IPS DF 4.7 (cell line): ENCODE measurements around the gene EPS8.
A peak's percentile ranks its signal among the peaks of the same experiment; 100 is the strongest.

Experiments
- DNase-seq: peaks from one replicate; pipeline ENCODE4 v3.0.0-alpha.2; 2013; ENCODE audit warnings: low spot score; ENCODE audit errors: extremely low read depth

The EPS8 gene

DNA sequence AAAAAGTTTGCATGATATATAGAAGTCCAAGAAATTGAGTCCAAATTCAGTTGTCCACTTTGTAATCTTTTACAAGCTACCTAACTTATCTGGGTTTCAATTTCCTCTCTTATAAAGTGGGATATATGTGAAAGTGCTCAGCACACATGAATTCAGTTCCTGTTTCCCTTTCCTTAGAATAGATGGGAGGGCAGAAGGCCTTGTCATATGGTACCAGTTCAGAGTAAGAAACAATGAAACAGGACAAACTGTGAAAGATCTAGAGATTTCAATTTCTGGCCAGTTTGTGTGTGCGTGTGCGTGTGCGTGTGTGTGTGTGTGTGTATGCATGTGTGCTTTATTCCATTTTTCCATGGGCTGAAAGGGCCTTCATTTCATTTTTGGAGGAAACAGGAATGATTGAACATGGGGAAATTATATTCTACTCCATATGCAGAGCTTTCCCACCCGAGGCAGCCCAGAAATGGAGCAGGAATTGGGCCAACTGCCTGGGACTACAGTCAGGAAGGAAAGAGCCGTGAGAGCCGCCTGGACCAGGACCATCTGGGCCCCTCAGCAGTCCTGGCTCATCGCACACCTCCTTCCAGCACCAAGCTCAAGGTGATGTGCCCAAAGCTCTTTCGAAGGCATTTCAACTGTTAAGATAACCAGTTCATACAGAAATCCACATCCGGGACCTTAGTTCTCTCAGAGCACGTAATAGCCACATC lies 183.2 kb downstream of the EPS8 start:
- no peak for DNase-seq

DNA sequence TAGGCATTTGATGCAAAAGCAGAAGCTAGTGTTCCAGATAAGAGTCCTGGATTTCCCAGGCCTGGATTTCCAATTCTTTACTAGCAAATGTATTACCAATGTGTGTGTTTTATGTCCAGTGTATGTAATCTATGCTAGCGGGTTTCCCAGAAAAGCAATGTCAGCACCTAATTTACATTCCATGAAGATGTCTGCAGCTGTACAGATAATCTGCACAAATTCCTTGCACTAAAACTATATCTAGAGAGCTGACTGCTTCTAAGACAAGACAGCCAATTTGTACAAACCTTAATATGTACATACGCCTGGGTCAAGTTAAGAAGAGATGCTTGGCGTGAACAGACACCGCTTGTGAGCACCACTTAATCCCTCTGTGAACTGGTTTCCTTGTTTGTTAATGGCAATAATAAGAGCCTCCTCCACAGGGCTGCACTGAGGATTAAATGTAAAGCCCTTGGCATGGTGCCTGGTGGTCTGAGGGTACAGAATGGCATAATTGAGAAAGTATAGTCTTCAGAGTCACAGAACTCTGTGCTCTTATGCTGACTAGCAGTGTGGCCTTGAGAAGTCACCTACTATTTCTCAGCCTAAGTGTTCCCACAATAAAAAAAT lies 185.6 kb downstream of the EPS8 start:
- no peak for DNase-seq

DNA sequence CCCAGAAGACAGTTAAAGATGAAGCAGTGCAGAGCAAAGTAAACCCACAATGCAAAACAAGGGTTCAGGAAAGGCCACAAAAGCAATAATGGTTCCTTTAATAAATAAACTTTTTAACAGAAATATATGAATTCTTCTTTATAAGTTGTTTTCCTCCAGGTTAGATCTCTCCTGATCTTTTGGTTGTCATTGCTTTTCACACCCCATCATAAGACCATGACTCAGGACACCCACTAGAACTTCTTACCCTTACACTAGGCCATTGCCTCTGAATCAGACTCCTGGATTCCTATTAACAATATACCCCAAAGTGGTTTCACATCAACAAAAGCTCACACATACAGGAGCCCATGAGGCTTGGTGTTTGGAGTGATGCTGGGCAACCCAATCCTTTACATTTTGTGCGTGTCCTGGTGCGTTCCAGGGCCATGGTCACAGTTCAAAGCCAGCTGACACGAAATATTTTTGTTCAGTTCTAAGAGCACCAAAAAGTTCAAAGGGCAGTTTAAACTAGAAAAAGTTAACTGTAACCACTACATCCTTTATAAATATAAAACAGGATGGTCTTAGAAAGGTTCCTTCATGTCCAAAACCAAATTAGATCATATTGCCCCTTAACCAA lies 187.0 kb downstream of the EPS8 start:
- DNase-seq = no peak

DNA sequence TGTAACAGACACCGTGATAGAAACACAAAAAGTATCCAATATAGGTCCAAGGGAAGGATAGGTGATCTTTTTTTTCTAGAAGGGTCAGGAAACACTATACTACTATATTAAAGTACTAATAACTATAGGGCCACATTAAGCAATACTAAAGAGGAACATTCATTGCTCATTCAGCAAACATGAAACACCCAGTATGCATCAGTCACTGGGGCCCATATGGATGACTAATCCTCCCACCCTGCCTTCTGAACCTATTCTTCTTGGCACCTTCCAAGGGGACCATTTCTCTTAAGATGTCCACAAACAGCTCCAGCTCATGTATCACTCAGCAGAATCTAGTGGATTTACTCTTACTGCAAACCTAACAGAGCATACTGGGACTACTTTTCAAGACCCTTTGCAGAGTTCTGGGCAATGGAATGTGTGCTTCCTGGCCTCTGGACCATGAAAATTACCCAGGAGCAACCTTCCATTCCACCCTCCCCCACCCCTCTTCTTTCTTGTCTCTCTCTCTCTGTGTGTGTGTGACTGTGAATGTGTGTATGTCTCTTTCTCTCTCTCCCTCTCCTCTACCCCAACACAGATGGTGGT lies 187.9 kb downstream of the EPS8 start:
- no peak for DNase-seq

DNA sequence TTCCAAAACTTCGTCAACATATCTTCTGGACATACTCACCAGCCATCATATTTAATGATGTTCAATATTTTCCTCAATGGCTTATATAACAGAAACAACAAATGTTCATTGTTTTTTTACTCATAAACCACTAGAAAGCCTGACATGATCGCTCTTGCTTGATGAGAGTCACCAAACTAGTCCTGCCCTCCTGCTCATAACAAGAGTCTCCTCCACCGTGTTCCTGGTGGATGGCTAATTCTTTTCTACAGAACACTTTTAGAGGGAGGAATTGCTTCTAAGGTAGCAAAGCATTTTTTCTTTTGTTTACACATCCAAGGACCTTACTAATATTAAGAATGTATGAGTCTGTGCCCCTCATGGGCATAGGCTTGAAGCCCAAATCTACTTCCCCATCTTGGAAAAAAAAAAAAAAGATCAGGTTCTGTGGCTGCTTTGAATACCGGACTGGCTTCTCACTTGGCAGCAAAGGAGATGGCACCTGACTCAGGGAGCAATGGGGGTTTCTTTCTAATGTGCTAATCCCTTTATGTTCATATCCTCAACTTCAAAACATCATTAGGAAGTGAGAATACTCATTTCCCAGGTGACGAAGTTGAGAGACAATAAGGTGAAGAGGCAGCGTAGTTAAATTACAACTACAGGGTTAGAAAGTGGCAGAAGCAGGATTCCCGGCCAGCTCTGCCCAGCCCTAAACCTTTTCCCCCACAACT lies 188.8 kb downstream of the EPS8 start:
- DNase-seq = no peak

DNA sequence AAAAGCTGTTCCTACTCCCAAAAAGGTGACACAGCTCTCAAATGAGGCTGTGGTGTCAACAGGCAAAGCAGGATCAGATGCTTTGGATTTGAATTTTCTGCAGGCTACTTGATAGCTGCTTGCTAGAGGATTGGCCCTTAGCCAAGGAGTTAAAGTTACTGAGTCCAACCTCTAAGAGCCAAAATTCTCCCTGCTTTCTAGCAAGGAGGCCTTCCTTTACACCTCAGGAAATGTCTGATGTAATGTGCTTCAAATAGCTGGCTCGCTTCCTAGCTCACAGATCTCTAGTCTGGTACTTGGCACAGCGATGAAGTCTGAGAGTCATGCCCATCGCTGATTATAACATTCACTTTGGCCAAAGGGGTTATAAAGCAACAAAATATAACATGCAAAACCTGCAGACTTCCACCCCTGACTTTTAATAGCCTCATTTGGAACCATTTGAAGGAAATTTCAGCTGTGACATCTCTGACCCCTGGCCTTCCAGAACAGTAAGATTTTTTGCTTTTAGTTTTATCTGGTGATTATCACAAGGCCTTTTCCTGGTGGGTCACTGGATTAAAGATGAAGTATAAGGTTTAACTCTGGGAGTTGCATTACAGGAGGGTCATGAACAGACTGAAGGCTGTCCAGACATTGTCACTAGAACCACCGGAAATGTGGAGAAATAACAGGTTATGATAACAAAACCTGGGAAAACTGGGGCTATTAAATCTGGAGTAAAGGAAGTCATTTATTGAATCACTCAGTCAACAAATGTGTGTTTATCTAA lies 189.7 kb downstream of the EPS8 start:
- no peak for DNase-seq

DNA sequence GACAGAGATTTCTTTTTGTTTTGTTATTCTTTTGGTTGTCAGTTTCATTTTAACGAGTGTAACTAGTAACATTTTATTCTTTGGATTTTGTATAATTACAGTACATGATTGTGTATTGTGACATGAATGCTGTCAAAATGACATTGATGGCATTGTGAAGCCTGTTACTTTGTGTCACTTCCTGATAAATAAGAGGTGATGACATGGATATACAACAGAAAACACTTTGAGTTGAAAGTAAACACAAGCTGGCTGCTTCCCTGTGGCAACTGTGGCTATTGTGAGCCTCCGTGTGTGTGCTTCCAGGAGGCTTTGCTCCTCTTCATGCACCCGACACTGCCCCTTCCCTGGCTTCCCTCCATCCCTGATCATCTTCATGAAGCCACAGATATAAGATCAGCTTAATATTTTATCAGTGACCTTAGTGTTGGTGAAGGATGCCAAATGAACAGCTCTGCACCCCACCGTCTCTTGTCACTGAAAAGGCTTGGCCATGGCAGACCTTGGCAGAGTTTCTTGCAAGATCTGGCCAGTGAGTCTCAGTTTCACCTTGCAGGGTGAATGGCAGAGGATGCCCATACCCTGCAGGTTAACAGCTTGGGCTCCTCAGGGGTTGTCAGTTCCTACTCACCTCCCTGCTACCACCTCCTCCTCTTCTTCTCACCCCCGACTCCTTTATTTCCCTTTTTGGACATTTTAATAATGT lies 191.9 kb downstream of the EPS8 start:
- no peak for DNase-seq

DNA sequence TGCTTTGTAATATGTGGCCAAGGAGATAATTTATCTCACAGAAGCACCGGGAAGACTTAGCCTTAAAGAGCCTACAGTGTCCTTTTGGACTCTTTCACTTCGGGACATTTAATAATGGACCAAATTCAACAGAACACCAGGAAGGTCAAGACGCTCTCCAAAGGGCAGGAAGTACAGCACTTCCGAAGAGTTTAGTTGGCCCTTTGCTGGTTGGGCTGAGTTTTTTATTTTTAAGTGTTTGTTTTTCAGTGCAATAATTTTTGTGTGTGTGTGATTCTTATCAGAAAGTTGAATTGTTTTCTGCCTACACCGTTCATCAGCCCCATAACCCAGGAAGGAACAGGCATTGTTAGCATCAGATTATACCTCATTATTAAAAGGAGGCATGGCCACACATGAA lies 193.0 kb downstream of the EPS8 start:
- DNase-seq = no peak

DNA sequence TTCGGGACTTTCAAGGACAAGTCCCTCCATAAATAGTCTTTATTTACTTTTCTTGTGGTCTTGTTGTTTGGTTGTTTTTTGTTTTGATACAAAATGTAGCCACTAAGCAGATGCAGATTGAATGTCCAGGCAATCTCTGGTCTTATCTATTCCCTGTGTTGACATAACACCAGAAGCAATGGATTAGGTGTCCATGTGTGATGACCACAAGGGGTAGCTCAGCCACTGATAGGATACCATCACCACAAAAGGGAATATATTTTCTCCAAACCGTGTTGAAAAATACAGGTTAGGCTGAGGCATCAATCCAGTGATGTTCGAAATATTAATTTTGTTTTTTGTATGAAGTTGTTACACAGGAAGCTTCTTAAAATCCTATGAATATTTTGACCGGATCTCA lies 196.3 kb downstream of the EPS8 start:
- no peak for DNase-seq

DNA sequence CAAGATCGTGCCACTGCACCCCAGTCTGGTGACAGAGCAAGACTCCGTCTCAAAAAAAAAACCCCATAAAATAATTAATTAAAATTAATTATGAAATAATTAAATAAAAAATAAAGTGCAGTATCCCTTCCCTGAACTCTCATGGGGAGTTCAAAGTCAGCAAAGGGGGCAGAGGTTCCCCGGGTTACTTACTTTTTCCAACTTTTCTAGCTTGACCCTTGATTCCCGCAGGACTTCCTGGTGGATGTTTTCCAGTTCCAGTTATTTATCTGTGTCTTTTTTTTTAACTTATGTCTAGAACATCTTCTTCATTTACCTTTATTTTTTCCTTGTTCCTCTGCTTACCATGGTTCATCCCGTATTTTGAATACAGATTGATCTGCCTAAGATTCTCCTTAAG lies 197.4 kb downstream of the EPS8 start:
- no peak for DNase-seq

DNA sequence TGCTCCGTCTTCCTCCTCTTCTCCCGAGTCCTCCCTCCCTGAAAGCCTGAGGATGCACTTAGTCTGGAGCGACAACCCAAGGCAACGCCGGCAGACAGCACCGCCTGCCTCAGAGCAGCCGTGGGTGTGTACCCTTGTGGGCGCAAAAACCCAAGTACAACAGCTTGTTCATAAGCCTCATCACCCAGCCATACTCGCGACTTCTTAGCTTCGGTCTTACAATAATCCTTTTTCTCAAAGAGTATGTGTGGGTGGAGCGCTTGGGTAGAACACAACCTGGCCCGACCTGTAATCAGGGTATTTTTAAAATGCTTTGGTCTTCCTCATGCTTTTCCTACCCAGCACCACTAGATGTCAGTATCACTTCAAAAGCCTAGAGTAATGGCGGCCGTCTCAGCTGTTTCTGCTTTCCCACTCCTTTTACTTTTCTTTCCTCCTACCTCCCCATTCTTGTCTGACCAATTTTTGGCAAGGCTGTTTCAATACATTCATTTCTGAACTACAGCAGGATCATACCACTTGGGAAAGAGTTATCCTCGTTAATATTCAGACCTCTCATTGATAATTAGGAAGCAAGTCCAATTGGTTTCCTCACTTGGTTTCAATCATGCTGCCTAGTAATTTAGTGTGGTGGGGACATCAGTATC lies 198.9 kb downstream of the EPS8 start:
- DNase-seq = peak; percentile 30

DNA sequence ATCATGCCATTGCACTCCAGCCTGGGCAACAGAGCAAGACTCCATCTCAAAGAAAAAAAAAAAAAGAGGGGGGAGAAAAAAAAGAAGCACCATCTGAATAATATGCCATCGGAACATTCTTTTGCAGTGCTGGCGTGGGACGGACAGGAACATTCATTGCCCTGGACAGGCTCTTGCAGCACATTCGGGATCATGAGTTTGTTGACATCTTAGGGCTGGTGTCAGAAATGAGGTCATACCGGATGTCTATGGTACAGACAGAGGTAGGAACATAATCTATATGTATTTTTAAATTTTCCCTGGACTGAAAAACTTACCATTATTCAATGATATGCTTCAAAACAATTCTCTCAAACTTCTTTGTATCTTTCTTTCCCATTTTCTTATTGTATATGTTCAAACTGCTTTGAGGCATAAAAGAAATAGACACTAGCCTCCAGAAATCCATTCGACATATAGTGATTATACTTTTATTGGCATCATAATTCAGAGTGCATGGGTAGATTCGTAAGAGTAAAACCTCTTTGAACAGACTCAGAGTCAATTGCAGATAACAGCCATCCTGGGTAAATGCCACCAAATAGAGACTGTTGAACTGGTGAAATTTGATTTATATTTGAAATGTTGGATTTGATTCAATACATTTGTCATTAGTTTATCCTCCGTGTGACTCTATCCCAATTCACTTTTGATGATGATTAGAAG lies 199.7 kb downstream of the EPS8 start:
- DNase-seq = no peak

DNA sequence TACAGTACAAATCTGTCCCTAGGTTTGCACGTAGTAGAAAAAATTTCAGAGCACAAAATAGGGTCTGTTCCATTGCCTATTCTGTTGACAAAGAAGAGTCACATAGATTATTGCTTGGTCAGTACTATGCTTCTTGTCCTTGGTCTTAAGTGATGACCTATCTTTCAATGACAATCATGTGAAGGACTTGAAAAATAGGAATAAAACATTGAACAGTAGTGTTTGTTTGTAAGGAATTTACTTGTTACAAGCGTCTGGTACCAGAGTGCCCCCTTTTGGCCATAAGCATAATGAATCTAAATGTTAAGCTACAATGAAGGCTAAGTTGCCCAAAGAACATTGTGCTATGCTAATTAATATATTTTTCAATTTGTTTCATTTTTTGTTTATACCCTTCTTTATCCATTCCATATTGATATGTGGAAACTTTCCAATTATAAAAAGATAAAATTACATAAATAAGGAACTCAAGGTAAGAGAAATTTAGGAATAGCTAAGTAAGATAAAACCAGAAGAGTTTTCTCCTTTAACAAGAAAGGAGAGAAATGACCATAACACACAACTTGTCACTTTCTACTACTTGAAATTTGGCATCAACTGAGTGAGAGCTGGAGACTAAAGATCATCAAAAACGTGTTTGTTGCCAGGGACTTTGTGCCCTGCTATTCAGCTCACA lies 204.7 kb downstream of the EPS8 start:
- peak; percentile 16 for DNase-seq

DNA sequence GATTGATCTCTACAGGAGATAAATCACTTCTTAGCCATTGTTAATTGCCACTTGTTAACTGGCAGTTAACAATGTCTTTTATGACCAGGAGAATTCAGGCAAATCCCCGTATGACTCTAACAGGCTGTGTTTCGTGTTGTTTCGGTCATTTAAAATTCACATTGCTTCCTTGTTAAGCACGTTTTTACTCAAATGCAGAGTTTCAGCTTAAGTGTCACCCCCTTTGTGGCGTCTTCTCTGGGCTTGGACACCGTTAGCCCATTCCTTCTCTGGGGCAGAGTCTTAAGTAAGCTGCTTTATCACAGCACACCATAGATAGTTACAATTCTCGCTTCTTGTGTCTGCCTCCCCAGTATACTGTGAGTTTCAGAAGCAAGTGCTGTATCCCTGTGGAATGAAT lies 205.4 kb downstream of the EPS8 start:
- DNase-seq = no peak

DNA sequence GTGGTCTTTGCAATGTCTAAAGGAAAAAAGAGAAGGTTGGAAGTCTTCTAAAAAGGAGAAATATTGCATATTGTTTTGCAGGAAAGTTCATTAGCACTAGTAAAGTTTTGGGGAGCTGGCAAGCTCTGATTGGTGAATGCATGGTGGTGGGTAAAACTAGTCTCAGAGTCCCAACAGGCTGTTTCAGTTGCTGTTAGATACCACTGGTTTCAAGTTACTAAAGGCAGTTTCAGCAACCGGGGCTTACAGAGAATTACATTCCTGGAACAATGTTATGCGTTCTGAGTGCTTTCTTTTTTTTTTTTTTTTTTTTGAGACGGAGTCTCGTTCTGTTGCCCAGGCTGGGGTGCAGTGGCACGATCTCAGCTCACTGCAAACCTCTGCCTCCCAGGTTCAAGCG lies 208.2 kb downstream of the EPS8 start:
- DNase-seq = no peak

DNA sequence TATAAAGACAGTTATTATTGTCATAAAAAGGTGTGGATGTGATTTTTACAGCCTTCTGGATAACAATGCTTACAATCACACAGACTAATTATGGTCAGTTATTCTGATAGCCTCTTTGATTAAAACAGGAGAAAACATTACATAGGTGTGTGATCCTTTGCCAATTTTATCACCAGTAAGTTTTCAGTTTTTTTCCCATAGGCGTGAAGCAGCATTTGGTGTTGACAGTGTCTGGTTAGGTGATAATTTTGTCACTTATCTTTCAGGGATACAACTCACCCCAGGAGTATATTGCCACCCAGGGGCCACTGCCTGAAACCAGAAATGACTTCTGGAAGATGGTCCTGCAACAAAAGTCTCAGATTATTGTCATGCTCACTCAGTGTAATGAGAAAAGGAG lies 208.8 kb downstream of the EPS8 start:
- no peak for DNase-seq

DNA sequence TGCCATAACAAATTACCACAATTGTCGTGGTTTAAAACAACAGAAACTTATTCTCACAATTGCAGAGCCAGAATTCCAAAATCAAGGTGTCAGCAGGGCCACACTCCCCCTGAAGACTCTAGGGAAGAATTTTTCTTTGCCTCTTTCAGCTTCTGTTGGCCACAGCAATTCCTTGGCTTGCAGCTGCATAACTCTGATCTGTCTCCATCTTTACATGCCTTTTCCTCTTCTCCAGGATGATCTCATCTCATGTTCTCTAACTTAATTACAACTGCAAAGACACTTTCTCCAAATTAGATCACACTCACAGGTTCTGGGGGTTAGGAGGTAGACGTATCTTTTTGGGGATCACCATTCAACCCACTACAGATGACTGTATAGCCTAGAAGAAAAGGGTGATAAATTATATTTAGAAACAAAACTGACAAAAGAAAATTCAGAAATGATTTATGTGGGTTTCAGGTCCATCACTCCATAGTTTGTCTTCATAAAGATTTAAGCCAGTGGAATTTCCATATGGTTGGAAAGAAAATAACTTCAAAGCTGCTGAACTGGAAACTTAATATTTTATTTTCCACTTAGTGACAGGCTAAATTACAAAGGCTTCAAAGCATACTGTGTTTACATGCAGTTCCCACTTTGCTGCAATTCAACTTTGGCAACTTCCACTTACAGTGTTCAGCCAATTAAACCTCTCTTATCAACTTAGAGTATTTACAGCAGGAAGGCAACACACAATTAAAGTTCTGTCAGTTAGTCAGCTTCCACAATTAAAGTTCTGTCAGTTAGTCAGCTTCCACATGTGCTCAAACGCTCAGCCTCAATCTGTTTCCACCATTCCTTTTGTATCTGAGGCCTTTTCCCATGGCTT lies 213.3 kb downstream of the EPS8 start:
- no peak for DNase-seq

DNA sequence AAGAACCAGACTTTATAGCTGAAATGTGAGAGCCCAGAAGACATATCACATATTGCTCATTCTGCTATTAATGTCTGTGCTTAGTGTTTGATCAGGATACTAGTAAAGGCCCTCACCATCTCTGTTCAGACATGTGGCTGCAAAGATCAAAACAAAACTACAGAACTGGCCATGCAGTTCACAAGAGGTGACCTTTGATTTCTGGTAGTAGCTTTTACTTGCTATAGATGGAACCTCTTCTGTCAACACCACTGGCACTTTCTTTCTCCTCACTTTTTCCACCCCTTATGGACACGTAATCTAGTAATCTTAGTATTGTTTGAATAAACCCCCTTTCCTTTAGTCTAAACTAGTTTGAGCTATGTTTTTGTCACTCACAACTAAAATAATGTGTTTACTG lies 214.8 kb downstream of the EPS8 start:
- no peak for DNase-seq
